GM10266 (cell line): ENCODE measurements around the gene UBE4B.

ENCODE experiments used
- DNase-seq: peaks from one replicate; pipeline ENCODE4 v3.0.0; 2012; ENCODE audit errors: extremely low spot score
- TF ChIP-seq, protein P1 (sequence below): IDR thresholded peaks from 2 replicates; pipeline ENCODE4 v1.5.1; 2012; ENCODE audit warnings: mild to moderate bottlenecking, low read depth; ENCODE audit not compliant: control insufficient read depth, insufficient read depth; ENCODE audit errors: missing control alignments

UBE4B gene

DNA sequence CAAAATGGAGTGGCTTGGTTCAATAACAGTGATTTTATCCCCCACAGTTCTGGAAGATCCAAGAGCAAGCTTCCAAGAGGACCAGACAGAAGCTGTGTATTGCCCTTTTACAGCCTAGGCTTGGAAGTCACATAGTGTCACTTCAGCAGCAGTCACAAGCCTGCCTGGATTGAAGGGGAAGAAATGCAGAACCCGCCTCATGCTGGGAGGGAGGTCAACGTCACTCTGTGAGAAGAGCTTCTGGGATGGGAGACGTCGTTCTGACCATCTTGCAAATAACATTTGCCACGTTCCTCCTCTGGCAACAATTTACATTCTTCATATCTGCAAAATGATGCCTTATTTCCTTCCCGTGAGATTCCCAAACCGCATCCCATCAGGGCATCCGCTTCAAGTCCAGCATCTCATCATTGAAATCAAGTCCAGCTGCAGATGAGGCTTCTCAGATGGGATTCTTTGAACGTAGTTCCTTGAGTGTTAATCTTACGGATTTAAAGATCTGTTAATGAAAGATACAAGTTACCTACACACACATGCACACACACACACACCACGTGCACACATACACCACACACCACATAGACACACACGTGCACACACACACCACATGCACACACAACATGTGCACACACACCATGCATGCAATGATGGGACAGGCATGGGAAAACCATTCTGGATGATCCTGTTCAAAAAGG is 153.7 kb downstream of the UBE4B start:
- DNase-seq = no peak
- TF ChIP-seq, protein P1, sequence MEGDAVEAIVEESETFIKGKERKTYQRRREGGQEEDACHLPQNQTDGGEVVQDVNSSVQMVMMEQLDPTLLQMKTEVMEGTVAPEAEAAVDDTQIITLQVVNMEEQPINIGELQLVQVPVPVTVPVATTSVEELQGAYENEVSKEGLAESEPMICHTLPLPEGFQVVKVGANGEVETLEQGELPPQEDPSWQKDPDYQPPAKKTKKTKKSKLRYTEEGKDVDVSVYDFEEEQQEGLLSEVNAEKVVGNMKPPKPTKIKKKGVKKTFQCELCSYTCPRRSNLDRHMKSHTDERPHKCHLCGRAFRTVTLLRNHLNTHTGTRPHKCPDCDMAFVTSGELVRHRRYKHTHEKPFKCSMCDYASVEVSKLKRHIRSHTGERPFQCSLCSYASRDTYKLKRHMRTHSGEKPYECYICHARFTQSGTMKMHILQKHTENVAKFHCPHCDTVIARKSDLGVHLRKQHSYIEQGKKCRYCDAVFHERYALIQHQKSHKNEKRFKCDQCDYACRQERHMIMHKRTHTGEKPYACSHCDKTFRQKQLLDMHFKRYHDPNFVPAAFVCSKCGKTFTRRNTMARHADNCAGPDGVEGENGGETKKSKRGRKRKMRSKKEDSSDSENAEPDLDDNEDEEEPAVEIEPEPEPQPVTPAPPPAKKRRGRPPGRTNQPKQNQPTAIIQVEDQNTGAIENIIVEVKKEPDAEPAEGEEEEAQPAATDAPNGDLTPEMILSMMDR = no peak

DNA sequence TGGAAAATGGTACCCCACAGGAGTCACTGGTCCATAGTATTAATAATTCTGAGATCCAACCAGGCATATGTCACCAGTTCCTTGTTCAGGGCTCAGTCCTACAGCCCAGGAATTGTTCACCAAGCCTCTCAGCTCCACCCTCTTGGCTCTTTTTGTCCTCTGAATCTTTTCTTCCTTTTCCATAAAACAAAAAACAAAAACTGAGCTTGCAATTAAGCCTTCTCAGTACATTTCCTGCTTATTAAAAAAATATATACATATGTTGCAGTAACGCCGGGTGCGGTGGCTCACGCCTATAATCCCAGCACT is 154.2 kb downstream of the UBE4B start:
- no peak for DNase-seq
- TF ChIP-seq, protein P1 = no peak

DNA sequence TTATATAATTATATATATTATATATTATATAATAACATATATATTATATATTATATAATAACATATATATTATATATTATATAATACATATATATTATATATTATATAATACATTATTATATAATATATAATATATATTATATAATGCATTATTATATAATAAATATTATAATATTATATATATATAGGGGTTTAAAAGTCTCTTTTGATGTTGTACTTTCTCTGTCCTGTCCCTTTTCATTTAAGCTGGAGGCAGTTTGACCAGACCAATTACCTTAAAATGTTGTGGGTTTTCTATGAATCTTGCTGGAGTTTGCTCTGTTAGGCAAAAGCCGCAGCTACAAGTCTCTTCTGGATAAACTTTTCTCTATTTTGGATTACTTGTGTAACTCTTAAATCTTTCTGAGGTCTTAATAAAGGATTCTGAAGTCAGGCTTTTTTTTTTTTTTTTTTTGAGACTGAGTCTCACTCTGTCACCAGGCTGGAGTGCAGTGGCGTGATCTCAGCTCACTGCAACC is 155.4 kb downstream of the UBE4B start:
- DNase-seq = no peak
- TF ChIP-seq, protein P1 = no peak

DNA sequence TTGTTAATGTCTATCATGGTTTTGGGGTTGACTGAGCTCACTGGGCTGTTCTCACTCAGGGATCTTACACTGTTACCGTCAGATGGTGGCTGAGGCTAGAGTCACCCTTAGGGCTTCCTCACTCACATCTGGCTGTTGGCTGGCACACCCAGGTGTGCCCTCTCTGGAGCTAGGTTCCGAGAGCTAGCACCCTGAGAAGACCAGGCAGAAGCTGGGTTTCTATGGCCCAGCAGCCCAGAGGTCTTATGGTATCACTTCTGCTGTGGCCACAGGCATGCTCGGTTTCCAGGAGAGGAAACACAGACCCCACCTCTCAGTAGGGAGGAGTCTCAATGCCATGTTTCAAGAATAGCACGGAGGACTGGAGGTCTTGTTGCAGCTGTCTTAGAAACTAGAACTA is 156.9 kb downstream of the UBE4B start:
- TF ChIP-seq, protein P1 = no peak
- peak; percentile 49 for DNase-seq

DNA sequence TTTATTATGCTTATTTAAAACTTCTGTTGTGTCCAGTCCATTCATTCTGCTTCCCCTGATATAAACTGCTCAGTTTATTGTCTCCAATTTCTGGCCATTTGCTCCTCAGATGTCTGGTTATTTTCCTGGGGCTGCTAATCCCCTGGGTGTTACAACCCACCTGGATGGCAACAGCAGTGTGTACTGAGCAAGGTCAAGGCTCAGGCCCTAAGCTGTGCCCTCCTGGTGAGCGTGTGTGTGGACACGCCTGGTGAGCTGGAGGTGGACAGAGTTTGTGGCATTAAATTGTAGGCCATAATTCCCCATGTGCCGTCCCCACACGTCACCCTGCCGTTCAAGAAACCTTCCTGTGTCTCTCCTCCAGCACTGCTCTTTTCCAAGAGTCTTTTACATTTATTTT is 159.5 kb downstream of the UBE4B start:
- TF ChIP-seq, protein P1 = no peak
- DNase-seq = no peak

DNA sequence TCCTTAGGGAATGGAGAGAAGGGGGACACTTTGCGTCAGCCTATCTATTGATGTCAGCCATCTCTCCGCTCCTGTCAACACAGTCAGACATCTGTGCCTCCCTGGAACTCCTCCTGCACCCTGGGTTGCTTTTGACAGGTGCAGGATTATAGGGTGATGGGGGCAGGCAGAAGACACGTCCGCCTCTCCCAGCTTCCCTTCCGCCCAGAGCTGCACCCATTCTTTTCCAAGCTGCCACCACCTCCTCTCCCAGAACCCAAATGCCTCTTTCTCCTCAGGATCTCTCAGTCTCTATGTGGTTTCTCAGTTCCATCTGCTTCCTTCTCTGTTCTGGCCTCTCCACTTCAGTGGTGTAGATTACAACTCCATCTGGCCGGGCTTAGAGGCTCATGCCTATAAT is 160.5 kb downstream of the UBE4B start:
- TF ChIP-seq, protein P1 = no peak
- no peak for DNase-seq

DNA sequence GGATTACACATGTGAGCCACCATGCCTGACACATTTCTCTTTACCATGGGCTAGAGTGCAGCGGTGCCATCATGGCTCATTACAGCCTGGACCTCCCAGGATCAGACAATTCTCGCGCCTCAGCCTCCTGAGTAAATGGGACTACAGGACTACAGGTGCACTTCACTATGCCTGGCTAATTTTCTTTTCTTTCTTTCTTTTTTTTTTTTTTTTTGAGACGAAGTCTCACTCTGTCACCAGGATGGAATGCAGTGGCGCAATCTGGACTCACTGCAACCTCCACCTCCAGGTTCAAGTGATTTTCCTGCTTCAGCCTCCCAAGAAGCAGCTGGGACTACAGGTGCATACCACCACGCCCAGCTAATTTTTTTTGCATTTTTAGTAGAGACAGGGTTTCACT is 162.8 kb downstream of the UBE4B start:
- TF ChIP-seq, protein P1 = no peak
- DNase-seq = no peak
